Measurements from ENCODE around the gene PLXNB3.

Gene PLXNB3

DNA sequence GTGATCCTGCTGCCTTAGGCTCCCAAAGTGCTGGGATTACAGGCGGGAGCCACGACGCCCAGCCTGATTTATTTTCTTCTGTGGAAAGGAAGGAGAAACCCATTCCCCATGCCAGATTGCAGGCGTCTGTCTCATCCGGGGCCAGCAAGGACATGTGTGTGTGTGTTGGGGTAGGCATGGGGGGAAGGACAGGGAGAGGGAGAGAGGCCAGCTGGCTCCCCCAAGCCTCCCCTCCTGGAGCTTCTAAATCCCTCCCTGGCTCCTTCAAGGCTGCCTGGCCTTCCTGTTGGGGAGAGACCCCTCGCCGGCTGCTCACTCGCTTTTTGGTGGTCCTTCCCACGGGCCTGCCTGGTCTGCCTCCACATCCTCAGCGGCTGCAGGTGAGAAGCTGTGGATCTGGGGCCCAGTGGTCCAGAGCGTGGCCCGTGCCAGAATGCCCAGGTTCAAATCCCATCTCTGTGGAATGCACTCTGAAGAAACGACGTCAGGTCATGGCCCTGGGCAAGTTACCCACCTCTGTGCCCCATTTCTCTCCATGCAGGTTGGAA is 1.3 kb upstream of the PLXNB3 start:
- DNase-seq = no peak

DNA sequence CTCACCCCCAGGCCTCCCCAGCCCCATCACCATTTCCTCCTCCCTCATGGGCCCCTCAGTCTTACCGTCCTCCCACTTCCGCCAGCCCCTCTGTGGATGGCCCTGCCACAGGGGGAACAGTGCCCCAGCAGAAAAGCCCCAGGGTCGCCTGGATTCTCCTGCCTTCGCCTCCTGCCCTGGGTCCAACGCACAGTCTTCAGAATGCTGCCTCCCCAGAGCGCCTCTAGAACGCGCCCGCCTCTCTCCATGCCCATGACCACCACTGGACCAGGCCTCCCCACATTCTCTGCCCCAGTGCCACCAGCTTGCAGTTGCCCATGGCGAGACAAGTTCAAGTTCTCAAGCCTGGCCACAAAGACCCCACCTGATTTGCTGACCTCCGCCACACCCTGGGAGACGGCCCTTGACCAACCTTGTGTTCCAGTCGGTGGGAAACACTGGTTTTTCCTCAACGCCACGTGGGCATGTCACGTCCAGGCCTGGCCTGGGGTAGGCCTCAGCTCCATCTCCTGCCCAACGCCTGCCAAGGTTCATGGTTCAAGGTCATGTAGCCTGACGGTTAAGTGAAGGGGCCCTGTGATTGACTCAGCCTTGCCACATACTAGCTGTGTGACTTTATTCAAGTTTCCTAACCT is 634 bp upstream of the PLXNB3 start:
- no peak for DNase-seq

GRCh38 chrX:153764786-153765137 is 713 bp downstream of the PLXNB3 start:
- DNase-seq = no peak

DNA sequence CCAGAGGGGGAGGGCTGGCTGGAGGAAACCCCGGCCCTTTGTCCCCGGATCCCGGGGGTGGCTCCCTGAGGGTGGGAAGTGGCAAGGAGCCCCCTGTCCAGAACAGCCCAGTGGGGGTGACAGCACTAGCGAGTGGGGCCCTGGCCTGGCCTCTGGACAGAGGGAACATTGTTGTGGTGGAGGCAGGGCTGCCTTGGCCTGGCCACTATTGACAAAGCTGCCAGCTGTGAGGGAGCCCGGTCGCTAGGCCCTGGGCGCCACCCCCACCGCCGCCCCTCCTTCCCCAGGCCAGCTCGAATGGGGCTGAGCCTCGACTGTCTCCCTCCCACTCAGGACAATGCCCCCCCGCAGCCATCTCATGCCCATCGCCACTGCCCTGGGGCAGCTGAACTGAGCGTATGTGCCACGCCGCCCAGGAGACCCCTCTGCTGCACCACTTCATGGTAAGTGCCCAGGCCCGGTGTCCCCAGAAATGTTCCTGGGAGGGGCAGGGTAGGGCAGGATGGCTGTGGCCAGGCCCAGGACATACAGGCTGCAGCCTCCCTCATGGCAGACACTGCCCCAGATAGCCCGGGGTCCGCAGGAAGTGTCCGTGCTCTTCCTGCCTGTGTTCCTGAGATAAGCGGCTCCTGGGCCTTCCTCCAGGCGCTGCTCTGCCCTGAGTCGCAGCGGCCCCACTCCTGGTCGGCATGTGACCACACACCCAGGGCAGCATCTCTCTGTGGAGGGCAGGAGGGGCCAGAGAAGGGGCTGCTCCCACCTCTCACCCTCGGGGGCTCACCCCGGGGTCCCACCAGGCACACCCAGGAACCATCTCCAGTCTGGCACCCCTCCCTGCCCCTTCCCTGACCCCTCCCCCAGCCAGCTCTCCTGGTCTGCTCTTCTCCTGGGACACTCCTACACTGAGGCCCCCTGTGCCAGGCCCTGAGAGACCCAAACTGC is 1.4 kb downstream of the PLXNB3 start:
- no peak for DNase-seq

DNA sequence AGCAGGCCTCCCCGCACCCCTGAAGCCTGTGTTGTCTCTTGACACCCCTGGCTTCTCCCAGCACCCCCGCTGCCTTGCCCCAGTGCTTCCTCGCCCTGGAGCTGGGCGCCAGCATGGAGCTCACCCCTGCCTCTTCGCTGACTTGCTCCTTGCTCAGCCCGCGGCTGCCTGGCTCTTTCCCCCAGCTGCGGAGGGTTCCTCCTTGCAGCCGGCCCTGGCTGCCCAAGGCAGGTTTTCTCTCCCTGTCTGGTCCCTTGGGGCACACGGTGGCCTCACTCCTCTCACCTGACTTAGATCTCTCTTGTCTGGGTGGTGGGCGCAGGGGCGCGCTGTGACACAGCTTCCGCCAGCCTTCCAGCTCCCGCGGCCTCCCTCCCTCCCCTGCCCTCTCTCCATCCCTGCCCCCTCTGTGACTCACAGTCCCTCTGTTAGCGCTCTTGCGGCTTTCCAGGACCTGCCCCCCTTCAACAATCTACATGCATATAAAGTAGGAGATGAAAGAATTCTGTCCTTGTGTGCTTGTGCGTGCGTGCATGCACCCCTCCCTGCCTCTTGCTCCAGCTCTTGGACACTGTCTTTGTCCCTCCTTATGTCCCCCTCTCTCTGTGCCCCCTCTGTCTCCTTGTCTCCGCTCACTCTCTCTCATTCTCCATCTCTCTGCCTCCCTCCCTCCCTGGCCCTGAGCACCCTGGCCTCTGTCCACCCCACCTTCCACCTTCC is 2.2 kb downstream of the PLXNB3 start:
- DNase-seq = peak in 1 of 2 donors; percentile 23

GRCh38 chrX:153766871-153767673 is 3.0 kb downstream of the PLXNB3 start:
- no peak for DNase-seq

- DNase-seq = no peak
Observed at GRCh38 chrX:153767674-153768055, 3.6 kb downstream of the PLXNB3 start.

- no peak for DNase-seq
Observed at GRCh38 chrX:153768311-153769157, 4.5 kb downstream of the PLXNB3 start.

DNA sequence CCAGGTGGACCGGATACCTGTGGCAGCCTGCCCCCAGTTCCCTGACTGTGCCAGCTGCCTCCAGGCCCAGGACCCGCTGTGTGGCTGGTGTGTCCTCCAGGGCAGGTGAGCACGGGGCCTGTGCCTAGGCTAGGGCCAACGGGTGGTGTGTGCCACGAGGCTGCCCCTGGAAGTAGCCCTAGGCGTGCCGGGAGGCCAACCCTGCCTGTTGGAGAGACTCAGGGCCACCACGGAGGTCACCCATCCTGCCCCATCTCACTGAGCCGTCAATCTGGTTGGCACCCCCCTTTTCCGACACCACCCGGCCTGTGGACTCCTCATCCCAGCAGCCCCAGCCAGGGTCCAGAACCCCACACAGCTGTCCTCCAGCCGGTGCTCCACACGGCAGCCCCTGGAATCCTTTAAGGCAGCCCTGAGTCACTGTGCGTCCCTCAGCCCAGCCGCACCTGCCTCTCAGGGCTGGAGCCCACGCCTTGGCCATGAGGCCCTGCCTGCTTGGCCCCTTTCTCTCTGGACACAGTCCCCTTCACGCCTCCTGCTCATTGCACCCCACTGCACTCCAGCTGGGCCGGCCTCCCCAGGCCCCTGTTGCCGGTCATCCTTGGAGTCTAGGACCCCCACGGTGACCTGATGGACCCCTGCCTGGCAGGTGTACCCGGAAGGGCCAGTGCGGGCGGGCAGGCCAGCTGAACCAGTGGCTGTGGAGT is 5.3 kb downstream of the PLXNB3 start:
- DNase-seq = no peak

DNA sequence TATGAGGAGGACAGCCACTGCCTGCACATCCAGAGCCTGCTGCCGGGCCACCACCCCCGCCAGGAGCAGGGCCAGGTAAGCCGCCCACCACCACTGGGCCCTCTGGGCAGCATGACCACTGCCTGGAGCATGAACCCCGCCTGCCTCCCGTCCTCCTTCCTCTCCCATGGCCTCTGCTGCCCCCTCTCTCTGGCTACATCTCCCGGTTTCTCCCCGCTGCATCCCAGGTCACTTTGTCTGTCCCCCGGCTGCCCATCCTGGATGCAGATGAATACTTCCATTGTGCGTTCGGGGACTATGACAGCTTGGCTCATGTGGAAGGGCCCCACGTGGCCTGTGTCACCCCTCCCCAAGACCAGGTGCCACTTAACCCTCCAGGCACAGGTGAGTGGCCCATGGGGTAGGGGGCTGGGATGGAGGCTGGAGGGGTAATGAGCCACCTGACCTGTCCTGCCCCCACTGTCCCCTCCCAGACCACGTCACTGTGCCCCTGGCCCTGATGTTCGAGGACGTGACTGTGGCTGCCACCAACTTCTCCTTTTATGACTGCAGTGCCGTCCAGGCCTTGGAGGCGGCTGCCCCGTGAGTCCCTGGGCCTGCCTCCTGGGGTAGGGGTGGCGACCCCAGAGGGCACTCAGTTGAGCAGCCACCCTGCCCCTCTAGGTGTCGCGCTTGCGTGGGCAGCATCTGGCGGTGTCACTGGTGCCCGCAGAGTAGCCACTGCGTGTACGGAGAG is 6.0 kb downstream of the PLXNB3 start:
- no peak for DNase-seq

- no peak for DNase-seq
Observed at GRCh38 chrX:153770601-153771414, 6.8 kb downstream of the PLXNB3 start.

DNA sequence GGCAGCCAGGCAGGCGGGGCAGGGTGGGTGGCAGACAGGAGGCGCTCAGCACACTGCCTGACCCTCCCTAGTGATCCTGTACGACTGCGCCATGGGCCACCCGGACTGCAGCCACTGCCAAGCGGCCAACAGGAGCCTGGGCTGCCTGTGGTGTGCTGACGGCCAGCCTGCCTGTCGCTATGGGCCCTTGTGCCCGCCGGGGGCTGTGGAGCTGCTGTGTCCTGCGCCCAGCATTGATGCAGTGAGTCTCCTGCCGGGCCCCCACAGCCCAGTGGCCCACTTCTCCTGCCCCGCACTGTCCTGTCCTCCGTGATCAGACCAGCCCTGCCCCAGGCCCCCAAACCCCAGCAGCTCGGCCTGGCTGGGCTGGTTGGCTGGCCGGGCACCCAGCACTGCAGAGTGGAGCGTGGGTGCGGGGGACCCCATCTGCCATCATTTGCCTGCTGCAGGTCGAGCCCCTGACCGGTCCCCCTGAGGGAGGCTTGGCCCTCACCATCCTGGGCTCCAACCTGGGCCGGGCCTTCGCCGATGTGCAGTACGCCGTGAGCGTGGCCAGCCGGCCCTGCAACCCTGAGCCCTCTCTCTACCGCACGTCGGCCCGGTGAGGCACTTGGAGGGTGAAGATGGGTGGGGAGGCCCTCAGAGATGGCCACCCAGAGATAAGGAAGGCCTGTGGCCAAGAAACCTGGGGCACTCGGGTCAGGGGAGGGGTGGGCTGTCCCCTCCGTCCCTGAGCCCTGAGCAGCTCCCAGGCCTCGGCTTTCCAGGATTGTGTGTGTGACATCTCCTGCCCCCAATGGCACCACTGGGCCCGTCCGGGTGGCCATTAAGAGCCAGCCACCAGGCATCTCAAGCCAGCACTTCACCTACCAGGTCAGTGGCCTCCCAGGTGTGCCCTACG is 7.6 kb downstream of the PLXNB3 start:
- no peak for DNase-seq

GRCh38 chrX:153772316-153773217 is 8.5 kb downstream of the PLXNB3 start:
- DNase-seq = no peak

DNA sequence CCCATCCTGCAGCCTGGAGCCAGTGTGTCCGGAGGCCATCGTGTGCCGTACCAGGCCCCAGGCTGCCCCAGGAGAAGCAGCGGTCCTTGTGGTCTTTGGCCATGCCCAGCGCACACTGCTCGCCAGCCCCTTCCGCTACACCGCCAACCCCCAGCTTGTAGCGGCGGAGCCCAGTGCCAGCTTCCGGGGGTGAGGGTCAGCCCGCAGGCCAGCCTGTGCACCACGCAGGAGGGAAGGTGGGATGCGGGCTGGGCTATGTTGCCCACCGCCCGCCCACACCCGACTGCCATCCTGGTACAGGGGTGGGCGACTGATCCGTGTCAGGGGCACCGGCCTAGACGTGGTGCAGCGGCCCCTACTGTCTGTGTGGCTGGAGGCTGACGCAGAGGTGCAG is 9.2 kb downstream of the PLXNB3 start:
- no peak for DNase-seq

- no peak for DNase-seq
Observed at GRCh38 chrX:153773741-153774575, 9.9 kb downstream of the PLXNB3 start.
